AG09309 (cell line): ENCODE measurements around the gene SLK.

Source experiments
- DNase-seq: peaks from one replicate; pipeline ENCODE4 v3.0.0-alpha.2; 2010; ENCODE audit warnings: low read depth
- H3K4me3 ChIP-seq: 2 replicates; pipeline ENCODE4 v1.5.1; 2011; ENCODE audit warnings: mild to moderate bottlenecking, low read depth, low read length, moderate library complexity; ENCODE audit not compliant: control insufficient read depth
- CTCF ChIP-seq: IDR thresholded peaks from 2 replicates; pipeline ENCODE4 v1.5.1; 2011; ENCODE audit warnings: mild to moderate bottlenecking, low read depth, low read length, inconsistent platforms; ENCODE audit not compliant: insufficient read depth, control insufficient read depth; ENCODE audit errors: missing control alignments

SLK gene

DNA sequence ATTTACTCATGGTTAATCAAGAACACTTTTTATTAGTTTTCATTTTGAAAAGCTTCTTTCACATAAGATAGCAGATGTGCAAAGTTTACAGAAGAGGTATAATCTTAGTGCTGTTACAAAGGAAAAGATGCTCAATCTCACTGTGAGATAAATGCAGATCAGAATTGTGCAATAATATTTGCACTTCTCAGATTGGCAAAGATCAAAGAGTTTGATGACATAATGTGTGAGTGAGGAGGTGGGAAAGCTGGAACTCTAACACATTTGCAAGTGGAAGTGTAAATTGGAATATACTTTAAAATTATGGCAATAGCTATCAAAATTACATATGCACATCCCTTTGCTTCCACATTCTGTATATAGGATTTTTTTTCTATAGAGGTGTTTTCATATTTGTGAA is 27.4 kb upstream of the SLK start:
- no peak for DNase-seq
- no peak for TF ChIP-seq CTCF
- no peak overlapping the region for H3K4me3 ChIP-seq

GRCh38 chr10:103941801-103942200 is 25.1 kb upstream of the SLK start:
- DNase-seq: no peak
- no peak for TF ChIP-seq CTCF
- H3K4me3 ChIP-seq: no peak overlapping the region

DNA sequence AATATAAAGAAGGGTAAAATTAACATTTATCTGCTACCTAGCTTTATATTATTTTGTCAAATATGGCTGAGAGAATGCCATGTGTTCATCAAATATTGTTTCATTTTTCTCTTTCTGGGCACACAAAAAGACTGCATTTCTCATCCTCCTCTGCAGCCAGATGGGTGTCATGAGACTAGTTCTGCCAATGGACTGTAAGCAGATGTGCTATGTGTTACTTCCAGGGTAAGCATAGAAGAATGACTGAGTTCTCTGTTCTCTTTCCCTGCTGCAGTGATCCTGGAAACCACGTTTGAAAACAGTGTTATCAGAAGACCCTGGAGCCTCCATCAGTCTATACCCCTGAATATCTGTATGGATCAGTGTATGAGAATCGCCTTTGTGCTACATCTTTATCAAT is 24.1 kb upstream of the SLK start:
- DNase-seq: no peak
- no peak for TF ChIP-seq CTCF
- H3K4me3 ChIP-seq: no peak overlapping the region

- TF ChIP-seq CTCF: no peak
- DNase-seq: no peak
- no peak overlapping the region for H3K4me3 ChIP-seq
Observed at GRCh38 chr10:103947799-103948516, 19.0 kb upstream of the SLK start.

DNA sequence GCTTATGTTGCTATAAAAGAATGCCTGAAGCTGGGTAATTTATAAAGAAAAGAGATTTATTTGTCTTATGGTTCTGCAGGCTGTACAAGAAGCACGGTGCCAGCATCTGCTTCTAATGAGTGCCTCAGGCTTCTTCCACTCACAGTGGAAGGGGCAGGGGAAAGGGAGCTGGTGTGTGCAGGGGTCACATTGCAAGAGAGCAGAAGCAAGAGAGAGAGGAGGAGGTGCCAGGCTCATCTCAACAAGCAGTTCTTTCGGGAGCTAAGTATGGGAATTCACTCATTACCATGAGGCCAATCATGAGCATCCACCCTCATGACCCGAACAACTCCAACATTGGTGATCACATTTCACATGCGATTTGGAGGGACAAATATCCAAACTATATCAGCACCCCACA is 17.2 kb upstream of the SLK start:
- DNase-seq: no peak
- H3K4me3 ChIP-seq: no peak overlapping the region
- TF ChIP-seq CTCF: no peak

DNA sequence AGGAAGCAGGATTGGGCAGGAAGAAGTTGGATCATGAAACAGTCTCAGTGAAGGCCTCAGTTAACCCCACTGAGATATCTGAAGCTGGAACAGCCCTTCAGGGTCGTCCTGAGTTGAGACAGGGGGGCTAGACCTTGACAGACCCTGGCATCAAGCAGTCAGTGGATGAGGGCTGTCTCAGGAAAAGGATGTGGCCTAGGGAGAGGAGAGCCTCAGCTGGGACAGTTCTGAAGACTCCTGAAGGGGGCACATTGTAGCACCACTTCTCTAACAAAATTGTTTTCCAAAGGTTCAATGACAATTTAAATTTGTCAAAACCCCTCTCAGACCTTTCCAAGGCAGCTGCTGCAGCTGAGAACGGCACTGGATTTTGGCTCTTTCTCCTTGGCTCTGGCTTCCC is 15.8 kb upstream of the SLK start:
- H3K4me3 ChIP-seq: no peak overlapping the region
- DNase-seq: no peak
- TF ChIP-seq CTCF: no peak
